Right ventricle myocardium inferior (tissue), 1 donor: ENCODE data around the gene SLC15A4. TPM values are rescaled to one million over a fixed set of nuclear protein-coding genes. Genes with fewer than 3 reads are reported as not detected.

Experiments used
- ATAC-seq: fragments of 200-7000 bp; cut with Tn5 transposase; one replicate; pipeline ENCODE4 v1.9.1; 2020; ENCODE audit warnings: mild to moderate bottlenecking, moderate library complexity
- DNase-seq: peaks from one replicate; pipeline ENCODE4 v3.0.0; 2021; ENCODE audit errors: missing footprints
- intact Hi-C: fragments of 100-400 bp; cut with DNase I; formaldehyde crosslinking; loops from one replicate; pipeline ENCODE4 v1.11.0; 2022
- total RNA-seq: library from RNA; stranded (reverse); fragmentation: NEBNext Ultra II Directional; extraction: Animal tissue kit (Norgen Biotek cat#: 25700); gene quantifications from one replicate; pipeline ENCODE4 v1.2.1, GENCODE V29; 2021
- donor health status: DM: no; HTN: yes; CAD: no; lungs with severe emphysema.

SLC15A4 gene
- total RNA-seq, 1 donor from 2014 or later, result 16.3 TPM

DNA sequence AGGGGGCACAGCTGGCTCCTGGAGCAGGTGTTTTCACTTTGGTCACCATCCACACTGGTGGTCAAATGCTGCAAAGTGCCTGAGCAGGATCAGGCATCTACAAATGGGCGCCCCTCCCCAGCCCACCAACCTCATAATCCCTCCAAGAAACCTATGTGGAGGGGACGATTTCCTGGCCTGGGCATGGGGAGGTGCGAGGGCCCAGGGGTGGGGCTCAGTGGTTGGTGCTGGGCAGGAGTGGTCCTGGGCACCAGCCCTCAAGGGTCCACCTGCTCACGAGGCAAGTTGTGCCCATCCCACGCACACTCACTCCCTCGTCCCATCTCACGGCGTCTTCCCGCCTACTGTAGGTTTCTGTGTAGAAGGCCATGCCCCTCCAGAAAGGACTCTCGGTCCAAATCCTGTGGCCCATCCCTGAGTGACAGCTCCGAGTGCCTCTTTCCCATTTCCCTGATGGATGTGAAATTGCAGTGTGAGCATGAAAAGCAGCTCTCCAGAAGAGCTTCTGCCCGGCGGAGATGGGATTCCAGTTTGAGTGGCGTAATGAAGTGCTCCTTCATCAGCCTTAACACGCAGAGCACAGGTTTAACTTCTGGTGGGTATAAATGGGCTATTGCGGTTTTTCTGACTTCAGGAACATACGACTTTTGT, 36.9 kb downstream of the SLC15A4 start:
- no peak for DNase-seq
- ATAC-seq, result no peak
- intact Hi-C loops, result no loop called here

DNA sequence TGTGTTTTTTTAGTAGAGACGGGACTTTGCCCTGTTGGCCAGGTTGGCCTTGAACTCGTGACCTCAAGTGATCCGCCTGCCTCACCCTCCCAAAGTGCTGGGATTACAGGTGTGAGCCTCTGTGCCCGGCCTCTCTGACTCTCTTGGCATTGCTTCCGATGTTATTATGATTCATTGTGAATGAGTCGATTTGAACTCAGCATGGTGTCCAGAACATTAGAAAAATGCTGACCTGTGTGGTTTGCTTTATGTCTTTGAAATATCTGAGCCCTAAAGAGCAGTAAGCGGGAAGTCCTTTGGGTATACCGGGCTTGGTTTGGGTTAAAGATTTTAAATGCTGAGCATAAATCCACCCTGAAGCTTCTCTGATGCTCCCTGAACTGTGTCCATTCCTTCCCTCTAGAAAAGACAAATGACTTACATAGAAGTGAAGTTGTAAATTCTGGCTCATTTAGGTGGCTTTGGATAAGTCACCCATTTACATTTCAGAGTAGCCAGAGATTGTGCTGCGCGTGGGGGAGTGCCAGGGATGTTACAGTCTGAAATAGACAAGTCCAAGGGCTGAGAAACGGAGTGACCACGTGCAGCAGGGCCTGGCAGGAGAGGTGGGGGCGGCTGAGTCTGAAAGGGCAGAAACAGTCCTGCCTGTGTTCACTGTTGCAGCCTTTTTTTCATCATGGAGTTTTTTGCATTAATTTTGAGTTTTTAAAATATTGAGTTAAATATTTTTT, 39.6 kb downstream of the SLC15A4 start:
- intact Hi-C loops, result no loop called here
- ATAC-seq (no peak), DNase-seq (no peak)

DNA sequence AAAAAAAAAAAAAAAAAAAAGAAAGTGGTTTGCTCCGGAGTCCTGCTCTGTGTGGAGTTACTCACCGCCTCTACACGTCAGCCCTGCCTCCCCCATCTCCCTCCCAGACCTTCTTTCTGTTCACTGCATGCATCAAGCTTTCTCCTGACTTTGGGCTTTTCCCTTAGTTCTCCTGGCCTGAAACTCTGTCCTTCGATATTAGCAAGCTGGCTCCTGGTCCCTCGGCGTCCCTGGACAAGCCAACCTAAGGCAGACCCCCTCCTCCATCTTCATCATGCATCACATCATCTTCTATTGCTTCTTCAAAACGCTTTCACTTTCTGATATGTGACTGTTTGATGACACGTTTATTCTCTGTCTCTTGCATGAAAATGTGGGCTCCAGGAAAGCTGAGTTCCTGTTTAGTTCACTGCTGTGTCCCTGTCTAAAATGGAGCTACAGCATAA, 40.6 kb downstream of the SLC15A4 start:
- no peak for ATAC-seq
- no peak for DNase-seq
- intact Hi-C loops, result no loop called here

DNA sequence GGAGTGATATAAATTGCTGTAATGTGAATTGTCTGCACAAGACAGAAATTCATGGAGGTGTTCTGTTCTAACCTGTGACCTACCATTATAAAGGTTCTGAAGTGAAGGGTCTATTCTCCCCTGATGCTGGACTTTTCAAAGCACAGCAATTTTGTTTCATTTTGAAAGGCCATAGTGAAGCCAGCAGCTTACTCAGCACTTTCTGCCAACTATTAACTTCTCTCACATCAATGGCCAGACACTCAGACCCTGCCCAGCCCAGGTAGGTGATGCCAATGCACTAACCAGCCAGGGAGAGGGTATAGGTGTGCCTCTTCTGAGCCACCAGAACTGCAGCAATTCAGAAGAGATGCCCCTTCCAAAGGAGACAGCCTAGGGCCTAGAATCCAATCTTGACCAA, 43.9 kb downstream of the SLC15A4 start:
- DNase-seq, result no peak
- intact Hi-C loops, result no loop called here
- no peak for ATAC-seq

DNA sequence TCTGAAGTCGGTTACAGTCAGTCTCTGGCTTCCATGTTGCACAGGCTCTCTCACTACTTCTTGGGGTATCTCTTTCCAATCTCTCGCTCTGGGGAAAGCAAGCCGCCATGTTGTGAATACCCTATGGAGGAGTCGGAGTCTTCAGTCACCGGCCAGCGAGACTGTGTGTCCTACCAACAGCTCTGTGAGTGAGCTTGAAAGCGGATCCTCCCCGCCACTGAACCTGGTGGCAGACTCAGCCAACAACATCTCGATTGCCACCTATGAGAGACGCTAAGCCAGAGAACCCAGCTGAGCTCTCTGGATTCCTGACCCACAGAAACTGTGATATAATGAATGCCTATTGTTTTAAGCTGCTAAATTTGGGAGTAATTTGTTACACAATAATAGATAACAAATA, 51.5 kb downstream of the SLC15A4 start:
- ATAC-seq (no peak), DNase-seq (no peak)
- intact Hi-C loops, result no loop called here

DNA sequence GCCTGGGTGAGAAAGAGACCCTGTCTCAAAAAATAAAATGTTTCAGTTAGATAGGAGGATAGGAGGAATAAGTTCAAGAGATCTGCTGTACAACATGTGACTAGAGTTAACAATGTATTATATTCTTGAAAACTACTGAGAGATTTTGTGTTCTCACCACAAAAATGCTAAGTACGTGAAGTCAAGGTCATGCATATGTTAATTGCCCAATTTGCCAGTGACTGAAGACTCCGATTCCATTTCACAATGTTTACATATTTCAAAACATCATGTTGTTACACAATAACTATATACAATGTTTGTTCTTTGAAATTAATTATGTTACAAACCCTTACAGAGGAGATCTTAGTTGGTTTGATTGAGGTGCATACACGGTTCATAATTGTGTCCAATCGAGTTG, 52.1 kb downstream of the SLC15A4 start:
- intact Hi-C loops, result no loop called here
- no peak for ATAC-seq

DNA sequence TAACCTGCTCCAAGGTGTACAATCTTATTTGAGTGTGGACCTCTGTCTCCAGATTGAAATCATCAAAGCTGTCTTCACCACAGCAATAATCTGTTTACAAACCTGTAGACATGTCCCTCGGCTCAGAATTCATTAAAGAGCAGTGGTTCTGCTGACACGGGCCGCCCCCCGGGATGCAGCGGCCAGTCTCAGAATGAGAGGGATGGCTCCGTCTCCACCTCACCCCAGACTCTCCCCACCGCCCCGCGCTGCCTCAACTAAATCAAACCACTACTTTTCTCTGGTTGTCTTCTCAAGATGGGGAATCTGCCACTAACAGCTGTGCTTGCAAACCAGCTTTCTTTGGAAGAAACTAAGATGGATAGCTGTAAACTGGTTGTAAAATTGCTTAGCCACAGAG, 56.2 kb downstream of the SLC15A4 start:
- no peak for ATAC-seq
- intact Hi-C loops, result no loop called here

More for the DNA sequence above, 52.1 kb downstream of the SLC15A4 start:
- no peak for DNase-seq

DNA sequence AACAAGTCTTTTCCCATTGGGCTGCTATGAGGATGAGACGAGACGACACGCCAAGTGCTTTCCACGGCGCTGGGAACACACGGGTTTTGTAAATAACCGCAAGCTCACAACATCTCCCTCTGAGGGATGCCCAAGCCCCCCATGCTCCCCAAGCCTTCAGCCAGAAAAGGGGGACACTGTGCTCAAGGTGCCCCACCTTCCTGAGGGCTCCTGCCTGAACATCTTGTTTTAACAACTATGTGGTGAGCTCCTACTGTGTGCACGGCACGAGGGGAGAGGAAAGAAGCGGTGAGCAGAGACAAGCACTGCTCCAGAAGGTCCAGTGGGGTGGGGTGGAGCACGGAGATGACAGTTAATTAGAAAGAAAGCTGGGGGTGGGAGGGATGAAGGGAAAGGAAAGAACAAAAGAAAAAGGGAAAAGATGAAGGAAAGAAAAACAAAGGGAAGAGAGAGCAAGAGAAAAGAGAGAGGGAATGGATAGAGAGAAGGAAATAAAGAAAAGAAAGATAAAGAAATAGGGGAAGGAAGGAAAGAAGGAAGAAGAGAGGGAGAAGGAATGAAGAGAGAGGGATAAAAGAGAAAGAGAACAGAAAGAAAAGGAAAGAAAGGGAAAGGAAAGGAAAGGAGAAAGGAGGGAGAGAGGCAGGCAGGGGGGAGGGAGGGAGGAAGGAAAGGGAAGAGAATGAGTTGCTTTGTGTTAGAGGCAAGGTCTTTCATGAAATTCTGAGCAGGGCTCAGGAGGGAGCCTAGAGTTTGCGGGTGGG, 56.8 kb downstream of the SLC15A4 start:
- intact Hi-C loops, result no loop called here
- DNase-seq (no peak), ATAC-seq (no peak)

More for the DNA sequence above, 56.2 kb downstream of the SLC15A4 start:
- DNase-seq, result no peak

DNA sequence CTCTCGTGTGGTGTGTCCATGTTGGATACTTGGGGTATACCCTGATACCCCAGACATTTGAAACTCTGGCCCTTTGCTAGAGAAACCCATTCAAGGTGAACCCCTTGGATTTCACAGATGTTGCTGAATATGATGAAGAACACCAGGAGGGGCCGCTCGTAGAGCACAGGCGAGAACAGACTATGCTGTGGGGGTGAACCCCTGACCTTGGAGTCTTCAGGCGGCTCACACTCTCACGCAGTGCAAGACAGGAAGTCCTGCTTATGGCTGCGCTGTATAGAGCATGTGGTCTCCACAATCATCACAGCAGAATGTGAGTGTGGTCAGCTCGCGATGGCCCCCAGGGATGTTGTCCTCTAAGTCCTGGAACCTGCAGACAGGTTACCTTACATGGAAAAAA, 60.4 kb downstream of the SLC15A4 start:
- DNase-seq (no peak), ATAC-seq (no peak)
- intact Hi-C loops, result no loop called here

DNA sequence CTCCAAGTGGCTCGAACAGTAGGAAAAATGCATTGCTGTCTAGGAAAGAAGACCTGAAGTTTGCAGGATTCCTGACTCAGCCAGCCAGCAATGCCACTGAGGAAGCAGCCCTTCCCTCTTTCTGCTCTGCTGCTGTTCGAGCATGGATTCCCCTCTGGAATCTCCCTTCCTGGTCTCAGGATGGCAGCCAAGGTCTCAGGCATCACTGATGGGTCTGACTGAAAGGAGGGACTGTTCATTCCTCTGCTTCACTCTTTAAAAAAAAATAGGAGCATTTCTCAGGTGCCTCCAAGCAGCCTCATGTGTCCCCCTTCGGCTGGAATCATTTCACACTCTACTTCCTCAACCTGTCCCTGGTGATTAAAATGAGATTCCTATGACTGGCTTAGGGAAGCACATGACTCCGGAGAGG, 62.4 kb downstream of the SLC15A4 start:
- ATAC-seq, result no peak
- intact Hi-C loops, result no loop called here
- DNase-seq, result no peak

DNA sequence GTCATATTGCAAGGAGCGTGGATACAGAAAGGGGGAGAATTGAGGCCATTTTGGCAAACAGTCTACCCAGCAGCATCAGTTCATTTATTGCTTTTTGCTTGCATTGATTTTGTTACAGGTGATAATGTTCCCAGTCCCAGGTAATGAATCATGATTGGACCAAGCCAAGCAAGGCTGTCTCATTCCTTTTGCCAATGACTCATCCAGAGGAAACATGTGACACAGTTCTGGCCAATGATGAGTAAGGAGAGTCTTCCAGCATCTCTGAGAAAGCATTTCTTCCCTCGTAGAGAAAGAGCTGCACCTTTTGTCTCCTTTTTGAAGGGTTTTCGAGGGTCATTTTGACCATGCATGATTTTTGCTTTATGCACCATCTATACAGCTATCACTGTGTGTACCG, 68.2 kb downstream of the SLC15A4 start:
- intact Hi-C loops, result no loop called here
- DNase-seq (no peak), ATAC-seq (no peak)

DNA sequence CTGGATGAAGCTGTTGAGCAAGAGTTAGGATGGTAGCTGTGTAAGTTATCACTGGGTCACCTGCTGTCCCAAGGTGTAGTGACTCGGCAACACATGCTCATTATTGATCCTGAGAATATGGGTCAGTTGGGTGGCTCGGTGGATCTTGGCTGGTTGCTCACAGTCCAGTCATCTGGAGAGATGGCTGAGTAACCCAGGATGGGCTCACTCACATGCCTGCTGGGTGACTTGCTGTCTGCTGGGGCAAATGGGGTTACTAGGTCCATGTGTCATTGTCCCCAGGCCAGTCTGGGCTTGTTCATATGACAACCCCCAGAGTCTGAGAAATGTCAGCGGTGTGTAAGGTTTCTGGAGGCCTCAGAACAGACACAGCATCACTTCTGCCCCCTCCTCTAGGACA, 69.5 kb downstream of the SLC15A4 start:
- intact Hi-C loops, result no loop called here
- no peak for ATAC-seq
- no peak for DNase-seq

DNA sequence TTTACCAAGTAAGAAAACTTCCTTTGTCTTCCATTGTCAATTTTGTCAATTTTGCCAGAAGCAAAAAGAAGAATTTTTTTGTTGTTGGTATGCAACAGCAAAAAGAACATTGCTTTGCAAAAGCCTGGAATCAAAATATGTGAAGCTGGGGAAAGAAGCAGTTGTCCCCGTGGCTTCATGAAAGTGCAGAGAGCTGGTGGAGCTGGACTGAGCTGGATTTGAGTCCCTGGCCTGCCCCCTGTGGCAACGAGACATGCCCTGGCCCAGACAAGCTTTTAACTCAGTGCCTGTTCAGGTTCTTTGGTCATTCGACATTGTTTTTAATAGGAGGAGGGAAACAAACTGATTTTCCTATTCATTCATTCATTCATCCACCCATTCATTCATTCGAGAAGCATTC, 70.3 kb downstream of the SLC15A4 start:
- intact Hi-C loops, result no loop called here
- DNase-seq, result no peak
- no peak for ATAC-seq

DNA sequence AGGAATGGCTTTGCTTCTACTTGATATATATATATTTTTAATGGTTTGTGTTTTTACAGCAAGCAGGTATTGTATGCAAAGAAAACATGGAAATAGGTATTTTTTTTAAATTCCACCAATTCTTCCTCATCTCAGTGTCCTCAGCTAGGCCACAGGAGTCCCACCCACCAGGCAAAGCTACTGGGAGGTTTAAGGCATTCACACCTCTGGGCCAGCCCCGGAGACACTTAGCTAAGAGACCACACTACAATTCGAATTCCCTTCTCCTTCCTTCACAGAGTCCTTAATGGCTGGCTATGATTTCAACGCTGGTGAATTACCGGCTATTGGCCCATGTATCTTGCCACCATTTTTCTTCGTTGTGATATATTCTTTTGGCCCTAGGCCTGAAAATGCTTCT, 71.4 kb downstream of the SLC15A4 start:
- intact Hi-C loops, result no loop called here
- DNase-seq (no peak), ATAC-seq (no peak)

DNA sequence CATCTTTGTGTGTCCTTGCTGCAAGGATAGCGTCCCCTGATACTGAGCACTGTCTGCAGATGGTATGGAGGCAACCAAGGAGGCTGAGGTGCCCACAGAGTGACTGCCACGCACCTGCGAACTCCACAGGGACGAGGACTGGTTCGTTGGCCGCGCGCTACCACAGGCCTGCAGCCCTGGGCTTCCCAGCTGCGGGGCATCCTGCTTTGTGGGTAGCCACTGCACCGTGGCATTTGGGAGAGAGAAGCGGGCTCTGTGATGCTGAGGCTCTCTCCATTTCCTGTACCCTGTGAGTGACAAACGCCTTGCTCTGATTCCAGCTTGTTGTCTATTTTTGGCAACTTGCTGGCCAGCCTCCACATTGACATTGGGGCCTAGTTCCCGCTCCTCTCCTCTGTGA, 76.3 kb downstream of the SLC15A4 start:
- intact Hi-C loops, result no loop called here
- DNase-seq (no peak), ATAC-seq (no peak)

DNA sequence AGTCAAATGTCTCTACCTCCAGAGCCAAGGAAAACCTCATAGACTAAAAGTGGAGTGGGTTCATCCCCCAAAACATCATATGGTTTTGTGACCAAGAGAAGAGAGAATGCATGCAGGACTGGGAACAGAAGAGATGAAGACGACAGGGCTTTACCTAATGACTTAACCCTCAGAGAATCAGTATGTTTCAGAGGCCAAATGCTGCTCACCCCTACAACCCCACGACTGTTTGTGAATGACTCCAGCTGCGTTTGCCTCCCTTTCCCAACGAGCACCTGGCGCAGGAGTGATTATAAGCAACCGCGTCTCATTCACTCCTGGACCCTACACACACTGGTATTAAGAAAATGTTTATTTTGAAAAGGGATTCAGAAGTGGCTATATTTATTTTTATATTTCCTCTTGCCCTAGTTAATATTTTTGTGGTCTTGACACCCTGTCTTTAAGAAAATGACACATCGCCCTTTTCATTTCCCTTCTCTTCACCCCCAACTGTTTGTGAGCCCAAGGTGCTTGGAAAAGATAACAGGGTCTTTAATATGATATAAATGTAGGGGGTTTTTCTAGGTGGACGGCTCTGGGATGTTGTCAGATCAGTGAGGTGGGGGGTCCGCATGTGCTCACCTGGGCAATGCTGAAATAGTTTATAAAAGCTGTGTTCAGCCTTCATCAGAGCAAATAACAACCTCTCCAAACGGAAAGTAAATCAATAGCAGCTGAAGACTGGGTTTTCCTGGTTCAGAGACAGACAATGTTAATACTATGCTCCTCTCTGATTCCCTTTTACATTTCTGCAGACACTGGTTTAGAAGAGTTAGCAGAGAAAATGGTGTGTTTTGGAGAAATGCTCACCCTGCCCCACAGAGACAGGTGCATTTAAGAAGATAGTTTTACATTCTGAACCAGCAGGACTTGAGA, 77.7 kb downstream of the SLC15A4 start:
- DNase-seq (no peak), ATAC-seq (no peak)
- intact Hi-C loops, result no loop called here

DNA sequence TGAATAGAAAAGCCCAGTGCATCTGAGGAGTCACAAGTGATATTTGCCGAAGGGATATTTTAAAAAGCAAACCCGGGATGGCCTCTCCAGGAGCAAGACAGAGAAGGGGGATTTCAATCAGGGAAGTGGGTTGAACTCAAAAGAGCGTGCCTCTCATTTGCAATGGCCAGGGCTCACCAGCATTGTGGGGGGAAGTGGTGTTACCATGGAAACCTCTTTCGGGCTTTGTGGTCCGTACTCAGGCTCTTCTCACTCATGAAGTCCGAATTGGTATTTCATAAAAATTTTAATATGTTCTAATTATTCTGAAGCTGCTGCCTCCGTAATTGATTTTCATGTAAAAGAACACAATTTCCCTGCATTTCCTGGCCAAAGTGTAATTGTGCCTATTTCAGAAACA, 79.8 kb downstream of the SLC15A4 start:
- intact Hi-C loops, result no loop called here
- ATAC-seq (no peak), DNase-seq (no peak)
